Measurements from ENCODE around the gene PLXNB2.
A peak's percentile ranks its signal among the peaks of the same experiment; 100 is the strongest.
"Not testable (repeated sequence)": the region's sequence is repeated elsewhere in the genome, so short reads cannot be mapped to it uniquely, and the experiment has no call there.

PLXNB2 gene

GRCh38 chr22:50338042-50338573, 30.7 kb upstream of the PLXNB2 start:
- Mint-ChIP-seq H3K9me3 (no peaks in the 10 kb centered on the region), H3K27ac (no peak overlapping the region), H3K4me3 (no peak overlapping the region), H3K36me3 (ENCODE audit: low read depth) (no peaks in the 10 kb centered on the region), H3K27me3 (ENCODE audit: low read depth) (no peaks in the 10 kb centered on the region), H3K4me1 (ENCODE audit: low read depth) (peaks cover 4% of the 10 kb centered on the region)

DNA sequence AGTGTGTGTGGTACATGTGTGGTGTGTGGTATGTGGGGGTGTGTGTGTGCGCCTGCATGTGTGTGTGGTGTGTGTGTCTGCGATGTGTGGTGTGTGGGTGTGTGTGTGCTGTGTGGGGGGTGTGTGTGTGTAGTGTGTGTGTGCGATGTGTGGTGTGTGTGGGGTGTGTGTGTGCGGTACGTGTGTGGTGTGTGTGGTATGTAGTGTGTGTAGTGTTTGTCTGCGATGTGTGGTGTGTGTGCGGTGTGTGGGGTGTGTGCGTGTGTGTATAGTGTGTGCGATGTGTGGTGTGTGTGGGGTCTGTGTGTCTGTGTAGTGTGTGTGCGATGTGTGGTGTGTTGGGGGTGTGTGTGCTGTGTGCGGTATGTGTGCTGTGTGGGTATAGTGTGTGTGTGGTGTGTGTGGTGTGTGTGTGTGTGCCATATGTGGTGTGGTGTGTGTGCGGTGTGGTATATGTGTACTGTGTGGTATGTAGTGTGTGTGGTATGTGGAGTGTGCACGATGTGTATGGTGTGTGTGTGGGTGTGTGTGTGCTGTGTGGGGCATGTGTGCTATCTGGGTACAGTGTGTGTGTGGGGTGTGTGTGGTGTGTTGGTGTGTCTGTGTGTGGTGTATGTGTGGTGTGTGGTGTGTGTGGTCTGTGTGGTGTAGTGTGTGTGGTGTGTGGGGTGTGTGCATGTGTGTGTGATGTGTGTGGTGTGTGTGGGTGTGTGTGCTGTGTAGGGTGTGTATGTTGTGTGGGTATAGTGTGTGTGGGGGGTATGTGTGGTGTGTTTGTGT, 30.0 kb upstream of the PLXNB2 start:
- Mint-ChIP-seq H3K36me3 (ENCODE audit: low read depth) (no peaks in the 10 kb centered on the region), H3K4me3 (no peak overlapping the region), H3K4me1 (ENCODE audit: low read depth) (peaks cover 4% of the 10 kb centered on the region), H3K27ac (no peak overlapping the region), H3K9me3 (no peaks in the 10 kb centered on the region), H3K27me3 (ENCODE audit: low read depth) (no peaks in the 10 kb centered on the region)

GRCh38 chr22:50334433-50334832, 27.0 kb upstream of the PLXNB2 start:
- H3K4me3 Mint-ChIP-seq; H3K27me3 Mint-ChIP-seq (ENCODE audit: low read depth); H3K4me1 Mint-ChIP-seq (ENCODE audit: low read depth); H3K27ac Mint-ChIP-seq; H3K36me3 Mint-ChIP-seq (ENCODE audit: low read depth); H3K9me3 Mint-ChIP-seq: not testable (repeated sequence)

DNA sequence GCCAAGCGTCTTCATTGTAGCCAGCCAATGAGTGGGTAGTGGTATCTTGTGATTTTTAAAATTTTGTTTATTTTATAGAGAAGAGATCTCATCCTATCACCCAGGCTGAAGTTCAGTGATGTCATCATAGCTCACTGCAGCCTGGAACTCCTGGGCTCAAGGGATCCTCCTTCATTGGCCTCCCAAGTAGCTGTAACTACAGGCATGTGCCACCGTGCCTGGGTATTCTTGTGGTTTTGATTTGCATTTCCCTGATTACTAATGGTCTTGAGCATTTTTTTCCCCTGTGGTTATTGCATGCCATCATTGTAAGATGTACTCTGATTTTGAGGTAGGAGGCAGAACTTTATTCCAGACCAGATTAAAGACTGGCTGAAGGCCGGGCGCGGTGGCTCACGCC, 21.8 kb upstream of the PLXNB2 start:
- H3K9me3 Mint-ChIP-seq, result no peaks in the 10 kb centered on the region
- H3K4me1 Mint-ChIP-seq (ENCODE audit: low read depth), result peaks cover 10% of the 10 kb centered on the region
- H3K4me3 Mint-ChIP-seq, result no peak overlapping the region
- no peaks in the 10 kb centered on the region for H3K36me3 Mint-ChIP-seq (ENCODE audit: low read depth)
- peaks cover 23% of the 10 kb centered on the region for H3K27me3 Mint-ChIP-seq (ENCODE audit: low read depth)
- no peak overlapping the region for H3K27ac Mint-ChIP-seq

- Mint-ChIP-seq H3K27ac (peak overlapping the region; percentile 84), H3K9me3 (no peaks in the 10 kb centered on the region), H3K27me3 (ENCODE audit: low read depth) (peaks cover 23% of the 10 kb centered on the region), H3K4me3 (peak overlapping the region; percentile 84), H3K4me1 (ENCODE audit: low read depth) (peaks cover 10% of the 10 kb centered on the region), H3K36me3 (ENCODE audit: low read depth) (no peaks in the 10 kb centered on the region)
These were observed 20.2 kb upstream of the PLXNB2 start for GRCh38 chr22:50327711-50328019.

DNA sequence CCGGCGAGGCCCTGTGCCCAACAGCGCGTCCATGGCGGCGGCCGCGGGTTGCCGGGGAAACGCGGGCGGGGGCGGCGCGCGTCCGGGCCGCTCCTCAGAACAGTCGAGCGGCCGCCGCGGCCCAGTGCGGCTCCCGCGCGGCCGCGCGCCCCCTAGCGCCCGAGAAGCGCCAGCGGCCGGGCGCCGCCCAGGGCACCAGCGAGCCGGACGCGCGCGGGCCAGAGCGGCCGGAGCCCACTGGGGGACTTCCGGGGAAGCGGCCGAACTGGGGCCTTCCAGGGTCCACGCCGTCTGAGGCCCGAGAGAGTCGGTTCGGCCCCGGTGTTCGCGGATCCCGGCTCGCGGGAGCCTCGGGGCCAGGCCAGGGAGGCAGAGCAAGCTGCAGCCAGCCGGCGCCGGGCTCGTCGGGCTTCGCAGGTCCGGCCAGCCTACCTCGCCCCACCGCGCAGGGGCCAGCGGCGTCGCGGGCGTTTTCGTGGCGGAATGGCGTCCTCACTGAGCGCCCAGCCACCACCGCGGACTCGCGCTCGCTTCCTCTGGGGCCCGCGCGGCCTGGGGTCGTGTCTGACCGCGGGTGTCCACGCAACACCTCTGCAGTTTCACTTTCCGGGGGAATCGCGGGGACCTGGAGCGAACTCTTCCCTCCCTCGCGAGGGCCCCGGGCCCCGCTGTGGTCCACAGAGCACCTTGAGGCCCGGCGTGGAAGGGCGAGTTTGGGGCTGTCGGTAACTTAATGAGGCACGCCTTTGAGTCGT, 19.7 kb upstream of the PLXNB2 start, which contains the start of gene DENND6B:
Gene DENND6B, minus strand, starts transcription at position 57 of the 755 bp plus-strand sequence. Its CDS starts 24 bp downstream, at position 33.
- Mint-ChIP-seq H3K4me1 (ENCODE audit: low read depth) (peaks cover 10% of the 10 kb centered on the region), H3K27me3 (ENCODE audit: low read depth) (peaks cover 23% of the 10 kb centered on the region), H3K27ac (peak within 1 kb of the TSS; percentile 84), H3K36me3 (ENCODE audit: low read depth) (no peaks in the 10 kb centered on the region), H3K9me3 (no peaks in the 10 kb centered on the region), H3K4me3 (peak within 1 kb of the TSS; percentile 85)

DNA sequence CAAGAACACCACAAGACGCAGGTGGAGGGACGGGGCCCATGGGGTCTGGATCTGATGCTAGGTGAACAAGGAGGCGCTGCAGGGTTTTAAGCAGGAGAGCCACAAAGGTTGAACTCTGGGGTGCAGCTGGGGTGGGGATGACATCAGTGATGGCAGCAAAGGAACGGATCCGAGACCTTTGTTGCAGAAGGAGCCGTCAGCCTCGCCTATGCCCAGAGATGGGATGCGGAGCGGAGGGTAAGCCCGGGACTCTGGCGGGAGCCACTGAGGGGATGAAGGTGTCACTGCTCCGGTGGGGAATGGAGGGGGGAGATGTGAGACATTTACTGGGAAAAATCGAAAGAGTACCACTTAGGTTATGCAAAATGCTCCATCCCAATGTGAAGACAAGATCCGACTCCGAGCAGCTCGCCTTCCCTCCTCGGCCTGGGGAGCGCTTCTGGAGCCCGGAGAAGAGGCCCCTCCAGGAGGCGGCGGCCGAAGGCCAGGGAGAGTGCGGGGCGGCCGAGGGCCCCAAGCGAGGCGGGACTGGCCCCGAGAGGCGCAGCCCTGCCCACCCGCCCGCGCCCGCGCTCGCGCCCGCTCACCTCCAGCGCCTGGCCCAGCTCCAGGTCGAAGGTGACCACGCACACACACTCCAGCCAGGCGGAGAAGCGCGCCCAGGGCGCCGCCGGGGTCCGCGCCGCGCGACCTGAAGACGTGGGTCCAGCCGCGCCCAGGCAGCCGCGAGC, 18.9 kb upstream of the PLXNB2 start:
- Mint-ChIP-seq H3K4me3 (peak overlapping the region; percentile 85), H3K4me1 (ENCODE audit: low read depth) (peaks cover 10% of the 10 kb centered on the region), H3K9me3 (no peaks in the 10 kb centered on the region), H3K27me3 (ENCODE audit: low read depth) (peaks cover 23% of the 10 kb centered on the region), H3K27ac (peak overlapping the region; percentile 69), H3K36me3 (ENCODE audit: low read depth) (no peaks in the 10 kb centered on the region)

DNA sequence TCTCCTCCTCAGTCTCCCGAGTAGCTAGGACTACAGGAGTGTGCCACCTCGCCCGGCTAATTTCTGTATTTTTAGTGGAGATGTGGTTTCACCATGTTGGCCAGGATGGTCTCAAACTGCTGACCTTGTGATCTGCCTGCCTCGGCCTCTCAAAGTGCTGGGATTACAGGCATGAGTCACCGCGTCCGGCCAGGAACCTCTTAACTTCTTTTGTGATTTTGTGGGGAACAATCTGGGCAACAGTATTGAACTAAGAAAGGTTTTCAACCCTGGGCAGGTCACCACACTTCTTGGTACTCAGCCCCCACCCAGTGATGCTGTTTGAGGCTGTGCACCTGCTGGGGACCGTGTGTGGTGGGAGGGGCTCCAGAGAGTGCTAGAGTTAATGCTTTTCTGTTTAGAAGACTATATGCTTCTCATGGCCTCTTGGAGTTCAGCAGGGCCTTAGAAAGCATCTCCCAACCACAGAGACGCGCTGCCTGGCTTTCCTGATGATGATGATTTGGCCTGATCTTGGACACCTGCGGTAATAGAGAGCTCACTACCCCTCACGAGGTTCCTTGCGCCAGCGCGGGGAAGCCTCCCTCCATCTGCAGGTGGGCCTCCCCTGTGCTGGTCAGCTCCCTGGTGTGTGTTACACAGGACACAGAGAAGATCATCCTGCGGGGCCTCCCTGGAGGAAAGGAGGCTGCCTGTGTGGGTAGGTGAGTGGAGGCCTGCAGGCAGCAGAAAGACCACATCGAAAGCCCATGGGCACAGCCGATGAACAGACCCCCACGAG, 18.2 kb upstream of the PLXNB2 start:
- peaks cover 23% of the 10 kb centered on the region for H3K27me3 Mint-ChIP-seq (ENCODE audit: low read depth)
- H3K36me3 Mint-ChIP-seq (ENCODE audit: low read depth), result no peaks in the 10 kb centered on the region
- H3K4me1 Mint-ChIP-seq (ENCODE audit: low read depth), result peaks cover 10% of the 10 kb centered on the region
- H3K4me3 Mint-ChIP-seq, result peak overlapping the region; percentile 85
- peak overlapping the region; percentile 69 for H3K27ac Mint-ChIP-seq
- H3K9me3 Mint-ChIP-seq, result no peaks in the 10 kb centered on the region

GRCh38 chr22:50323900-50324299, 16.5 kb upstream of the PLXNB2 start:
- H3K27ac Mint-ChIP-seq, result no peak overlapping the region
- no peak overlapping the region for H3K4me3 Mint-ChIP-seq
- H3K36me3 Mint-ChIP-seq (ENCODE audit: low read depth), result no peaks in the 10 kb centered on the region
- H3K9me3 Mint-ChIP-seq, result no peaks in the 10 kb centered on the region
- H3K4me1 Mint-ChIP-seq (ENCODE audit: low read depth), result peaks cover 10% of the 10 kb centered on the region
- H3K27me3 Mint-ChIP-seq (ENCODE audit: low read depth), result peaks cover 18% of the 10 kb centered on the region

GRCh38 chr22:50322382-50323104, 15.1 kb upstream of the PLXNB2 start:
- H3K36me3 Mint-ChIP-seq (ENCODE audit: low read depth); H3K9me3 Mint-ChIP-seq; H3K4me1 Mint-ChIP-seq (ENCODE audit: low read depth); H3K27ac Mint-ChIP-seq; H3K4me3 Mint-ChIP-seq: not testable (repeated sequence)
- H3K27me3 Mint-ChIP-seq (ENCODE audit: low read depth), result peaks cover 18% of the 10 kb centered on the region

DNA sequence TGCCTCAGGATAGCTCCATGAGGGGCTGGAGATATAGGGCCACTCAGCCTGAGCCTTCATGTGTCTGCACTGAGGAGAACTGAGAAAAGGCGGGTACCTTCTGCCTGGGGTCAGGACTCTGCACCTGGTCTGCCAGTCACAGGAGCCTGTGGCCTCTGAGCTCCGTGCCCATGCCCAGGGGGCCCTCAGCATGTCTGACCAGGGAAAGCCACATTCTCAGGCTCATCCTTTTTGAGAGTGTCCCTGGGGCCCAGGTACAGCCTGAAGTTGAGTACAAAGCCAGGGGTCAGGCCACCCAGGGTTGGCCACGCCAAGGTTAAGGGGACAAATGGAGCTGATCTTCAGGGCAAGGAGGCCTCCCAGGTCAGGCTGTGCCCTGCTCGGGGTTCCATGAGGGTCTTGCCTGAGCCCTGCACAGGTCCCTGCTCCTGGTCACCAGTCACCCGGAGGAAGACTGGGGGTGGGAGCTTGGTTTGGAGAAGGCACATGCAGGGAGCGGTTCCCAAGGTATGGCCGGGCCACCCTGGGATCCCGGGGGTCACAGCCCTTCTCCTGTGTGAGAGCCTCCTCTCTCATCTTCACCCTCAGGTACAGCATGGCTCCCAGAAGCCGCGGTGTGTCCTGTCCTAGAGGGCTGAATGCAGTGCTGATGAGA, 13.4 kb upstream of the PLXNB2 start:
- Mint-ChIP-seq H3K4me1 (ENCODE audit: low read depth) (peaks cover 1% of the 10 kb centered on the region), H3K4me3 (no peak overlapping the region), H3K9me3 (no peaks in the 10 kb centered on the region), H3K27me3 (ENCODE audit: low read depth) (peaks cover 12% of the 10 kb centered on the region), H3K27ac (no peak overlapping the region), H3K36me3 (ENCODE audit: low read depth) (no peaks in the 10 kb centered on the region)

- Mint-ChIP-seq H3K4me3 (no peak overlapping the region), H3K36me3 (ENCODE audit: low read depth) (no peaks in the 10 kb centered on the region), H3K9me3 (no peaks in the 10 kb centered on the region), H3K27ac (no peak overlapping the region), H3K4me1 (ENCODE audit: low read depth) (no peaks in the 10 kb centered on the region), H3K27me3 (ENCODE audit: low read depth) (peaks cover 7% of the 10 kb centered on the region)
These were observed 12.7 kb upstream of the PLXNB2 start for GRCh38 chr22:50320116-50320515.

- H3K4me3 Mint-ChIP-seq, result no peak overlapping the region
- H3K4me1 Mint-ChIP-seq (ENCODE audit: low read depth), result peaks cover under 1% of the 10 kb centered on the region
- H3K9me3 Mint-ChIP-seq, result no peaks in the 10 kb centered on the region
- H3K27me3 Mint-ChIP-seq (ENCODE audit: low read depth), result peaks cover 1% of the 10 kb centered on the region
- no peaks in the 10 kb centered on the region for H3K36me3 Mint-ChIP-seq (ENCODE audit: low read depth)
- no peak overlapping the region for H3K27ac Mint-ChIP-seq
These were observed 12.1 kb upstream of the PLXNB2 start for GRCh38 chr22:50319503-50319951.
